IMR-90 (cell line): Measurements from ENCODE around the gene UNK. TPM values are rescaled to one million over a fixed set of nuclear protein-coding genes. Genes with fewer than 3 reads are reported as not detected.

Experiments used
- ATAC-seq: fragments of 200-7000 bp; cut with Tn5 transposase; 2 replicates; pipeline ENCODE4 v1.9.1; 2020; ENCODE audit warnings: low read depth, mild to moderate bottlenecking, moderate library complexity
- BruUV-seq: library from RNA; stranded (reverse); fragments of 400-500 nt; replicated peaks from 2 replicates; lab custom pipeline; 2021; lab: Mats Ljungman, UMichigan
- CTCF ChIA-PET: fragments of 300-600 bp; formaldehyde crosslinking; extraction: SDS; loops from one replicate; lab custom pipeline; 2021; ENCODE audit warnings: antibody characterized with exemption; lab: Yijun Ruan, JAX
- POLR2A ChIA-PET: fragments of 300-600 bp; sonication (Branson Sonifier 250); formaldehyde crosslinking; loops from one replicate; lab custom pipeline; 2022; ENCODE audit warnings: antibody characterized with exemption; ENCODE audit not compliant: unreplicated experiment; lab: Charles Lee
- DNase-seq: peaks from one replicate; pipeline ENCODE4 v3.0.0; 2013
- H2AFZ ChIP-seq: replicated peaks from 2 replicates; pipeline ENCODE3; 2013; ENCODE audit warnings: low read length, mild to moderate bottlenecking; ENCODE audit not compliant: poor library complexity
- H2AK5ac ChIP-seq: 2 replicates; pipeline ENCODE4 v1.6.1; 2013; ENCODE audit warnings: low read depth, low read length, inconsistent platforms
- H2AK9ac ChIP-seq: replicated peaks from 2 replicates; pipeline ENCODE3; 2013; ENCODE audit warnings: mild to moderate bottlenecking, low read depth, low read length, moderate library complexity; ENCODE audit not compliant: poor library complexity
- H2BK120ac ChIP-seq: 2 replicates; pipeline ENCODE4 v1.6.1; 2013; ENCODE audit warnings: low read depth, low read length, inconsistent platforms
- H2BK15ac ChIP-seq: 3 replicates; pipeline ENCODE4 v1.6.1; 2013; ENCODE audit warnings: low read depth, low read length, inconsistent platforms
- H2BK20ac ChIP-seq: 2 replicates; pipeline ENCODE4 v1.6.1; 2013; ENCODE audit warnings: low read depth, mild to moderate bottlenecking, inconsistent platforms, low read length, moderate library complexity
- H2BK5ac ChIP-seq: 2 replicates; pipeline ENCODE4 v1.6.1; 2013; ENCODE audit warnings: mild to moderate bottlenecking, low read depth, low read length, inconsistent platforms; ENCODE audit not compliant: poor library complexity, severe bottlenecking
- H3K14ac ChIP-seq: replicated peaks from 2 replicates; pipeline ENCODE4 v1.6.1; 2013; ENCODE audit warnings: low read depth, low read length, inconsistent platforms
- H3K18ac ChIP-seq: 2 replicates; pipeline ENCODE4 v1.6.1; 2013; ENCODE audit warnings: low read depth, low read length, control low read depth
- H3K23ac ChIP-seq: 2 replicates; pipeline ENCODE4 v1.6.1; 2013; ENCODE audit warnings: low read depth, low read length, inconsistent platforms
- H3K27ac ChIP-seq: 2 replicates; pipeline ENCODE4 v1.5.1; 2013; ENCODE audit warnings: mild to moderate bottlenecking, control low read depth, low read length; ENCODE audit not compliant: insufficient read depth
- H3K27me3 ChIP-seq: 2 replicates; pipeline ENCODE4 v1.6.1; 2013; ENCODE audit warnings: low read length; ENCODE audit not compliant: control insufficient read depth, insufficient read depth
- H3K36me3 ChIP-seq: 2 replicates; pipeline ENCODE4 v1.6.1; 2013; ENCODE audit warnings: low read length, mixed read lengths; ENCODE audit not compliant: control insufficient read depth, insufficient read depth
- H3K4ac ChIP-seq: 2 replicates; pipeline ENCODE4 v1.6.1; 2013; ENCODE audit warnings: low read depth, low read length, inconsistent platforms
- H3K4me1 ChIP-seq: 2 replicates; pipeline ENCODE4 v1.6.1; 2013; ENCODE audit warnings: low read length, mixed read lengths; ENCODE audit not compliant: control insufficient read depth, insufficient read depth
- H3K4me2 ChIP-seq: 2 replicates; pipeline ENCODE4 v1.6.1; 2013; ENCODE audit warnings: low read depth, mild to moderate bottlenecking, control low read depth, low read length, moderate library complexity
- H3K4me3 ChIP-seq: 2 replicates; pipeline ENCODE4 v1.5.1; 2013; ENCODE audit warnings: low read depth, mild to moderate bottlenecking, control low read depth, low read length, moderate library complexity; ENCODE audit not compliant: insufficient read depth
- H3K56ac ChIP-seq: 2 replicates; pipeline ENCODE4 v1.6.1; 2013; ENCODE audit warnings: low read length, inconsistent platforms; ENCODE audit not compliant: insufficient read depth; ENCODE audit errors: extremely low read depth
- H3K79me1 ChIP-seq, 2 experiments: 2 replicates each; pipeline ENCODE4 v1.6.1; 2013; ENCODE audit warnings: low read length in 2 of 2, inconsistent platforms in 1 of 2, low read depth in 1 of 2
- H3K9ac ChIP-seq: 2 replicates; pipeline ENCODE4 v1.6.1; 2013; ENCODE audit warnings: low read depth, low read length, control low read depth
- H3K9me1 ChIP-seq: 2 replicates; pipeline ENCODE4 v1.6.1; 2013; ENCODE audit warnings: low read length, inconsistent platforms; ENCODE audit not compliant: insufficient read depth
- H3K9me3 ChIP-seq: 2 replicates; pipeline ENCODE4 v1.6.1; 2013; ENCODE audit warnings: low read length; ENCODE audit not compliant: control insufficient read depth, insufficient read depth
- H4K20me1 ChIP-seq: 2 replicates; pipeline ENCODE4 v1.6.1; 2013; ENCODE audit warnings: low read length, inconsistent platforms; ENCODE audit not compliant: insufficient read depth
- H4K5ac ChIP-seq: 2 replicates; pipeline ENCODE4 v1.6.1; 2013; ENCODE audit warnings: mild to moderate bottlenecking, low read depth, low read length, control low read depth
- H4K8ac ChIP-seq, 2 experiments: 2 replicates each; pipeline ENCODE4 v1.6.1; 2013; ENCODE audit warnings: low read depth in 2 of 2, low read length in 2 of 2, control low read depth in 1 of 2, inconsistent platforms in 1 of 2
- H4K91ac ChIP-seq: 2 replicates; pipeline ENCODE4 v1.6.1; 2013; ENCODE audit warnings: low read depth, low read length, inconsistent platforms; ENCODE audit not compliant: insufficient read depth
- BHLHE40 ChIP-seq: fragments of 150-350 bp; IDR thresholded peaks from 2 replicates; pipeline ENCODE4 v1.6.1; 2016; ENCODE audit warnings: mild to moderate bottlenecking, low read depth, low read length
- POLR2A ChIP-seq: IDR thresholded peaks from 2 replicates; pipeline ENCODE4 v1.6.1; 2012; ENCODE audit warnings: mild to moderate bottlenecking, low read depth, low read length
- USF2 ChIP-seq: fragments of 150-350 bp; IDR thresholded peaks from 2 replicates; pipeline ENCODE4 v1.6.1; 2017; ENCODE audit warnings: mild to moderate bottlenecking, antibody characterized with exemption, low read length, low read depth
- WGBS, 2 experiments: methylation state at CpG; one replicate each; pipeline versions ENCODE4 v1.1.5 to v1.1.7; 2013; ENCODE audit warnings: missing lambda C conversion rate in 2 of 2; ENCODE audit not compliant: insufficient read length in 1 of 2; ENCODE audit errors: extremely low coverage in 2 of 2; 5-methylcytosine and 5-hydroxymethylcytosine counted together
- dilution Hi-C: fragments of 300-500 bp; cut with HindIII; formaldehyde crosslinking; loops from one replicate; pipeline ENCODE4 v1.14.3; 2018; ENCODE audit warnings: low sequenced_read_pairs; ENCODE audit not compliant: unreplicated experiment
- in situ Hi-C: fragments of 300-500 bp; cut with MboI; formaldehyde crosslinking; loops from 3 replicates; pipeline ENCODE4 v1.14.3; 2019; ENCODE audit warnings: low sequenced_read_pairs, inconsistent platforms, mixed read lengths
- intact Hi-C: fragments of 100-400 bp; cut with micrococcal nuclease; formaldehyde crosslinking; loops from 2 replicates; pipeline ENCODE4 v1.10.0; 2022
- polyA plus RNA-seq, 3 experiments: library from polyadenylated mRNA; depleted of rRNA; stranded (reverse); fragments of >200 nt; gene quantifications; 2 replicates each; pipeline ENCODE4 v1.2.3, GENCODE V29; 2012; ENCODE audit warnings: low replicate concordance in 1 of 3
- total RNA-seq: library from RNA; depleted of rRNA; stranded (reverse); fragments of >200 nt; gene quantifications from 2 replicates; pipeline ENCODE4 v1.2.3, GENCODE V29; 2012

Gene UNK
- total and polyA plus RNA-seq, 2 of the 4 experiments (the other 2 are of a cell fraction), result 15.4 to 17.3 TPM

GRCh38 chr17:75832164-75832651 lies 47.6 kb downstream of the UNK start:
- no peak overlapping the region for H3K4me3 ChIP-seq
- peaks cover 3% of the 10 kb centered on the region; the same call in 1 of the 2 replicates for H3K9me1 ChIP-seq
- ATAC-seq (no peak), DNase-seq (peak; percentile 85)
- H4K20me1 ChIP-seq, result no peaks in the 10 kb centered on the region
- H2AFZ ChIP-seq, result peak overlapping the region; percentile 34
- no peak overlapping the region for H3K14ac ChIP-seq
- H3K27ac ChIP-seq, result no peak overlapping the region
- no peaks in the 10 kb centered on the region for H3K36me3 ChIP-seq
- TF ChIP-seq USF2 (peak; percentile 70), BHLHE40 (peak; percentile 79), POLR2A (no peak)
- peak overlapping the region; percentile 47 to 52; a peak in 2 of 4 replicates for H4K8ac ChIP-seq
- no peaks in the 10 kb centered on the region; the same call in 1 of the 2 replicates for H3K27me3 ChIP-seq
- H3K79me1 ChIP-seq, result no peaks in the 10 kb centered on the region
- H3K4me1 ChIP-seq, result peaks cover 3% of the 10 kb centered on the region
- no peak overlapping the region for H3K23ac ChIP-seq
- H3K4me2 ChIP-seq, result no peak overlapping the region
- no peak overlapping the region for H3K56ac ChIP-seq
- H3K9ac ChIP-seq, result no peak overlapping the region
- H2BK5ac ChIP-seq, result no peak overlapping the region
- no peak overlapping the region for H4K91ac ChIP-seq
- H2AK5ac ChIP-seq, result no peak overlapping the region
- peak overlapping the region; percentile 21 for H2AK9ac ChIP-seq
- no peak overlapping the region for H2BK120ac ChIP-seq
- ChIA-PET POLR2A (no interaction called here), CTCF (no interaction called here)
- no peaks in the 10 kb centered on the region for H3K9me3 ChIP-seq
- H3K18ac ChIP-seq, result no peak overlapping the region
- H4K5ac ChIP-seq, result peak overlapping the region; percentile 45; the same call in 1 of the 2 replicates
- no peak overlapping the region for H2BK20ac ChIP-seq
- H3K4ac ChIP-seq, result no peak overlapping the region
- dilution Hi-C loops (no loop called here), intact Hi-C loops (no loop called here), in situ Hi-C loops (no loop called here)
- 45% methylated on average over 2 of the region's 10 CpGs; no CpG with 5 or more reads in 1 of the 2 experiments for WGBS, 2 experiments
- no TSS peak for BruUV-seq
- H2BK15ac ChIP-seq, result no peak overlapping the region
